HG02973 (cell line): ENCODE data around the gene ARHGAP26.
"Not testable (repeated sequence)": the region's sequence is repeated elsewhere in the genome, so short reads cannot be mapped to it uniquely, and the experiment has no call there.

Experiments
- ATAC-seq: cut with Tn5 transposase; IDR thresholded peaks from one replicate; pipeline ENCODE4 v1.9.1; 2021; ENCODE audit warnings: moderate library complexity; ENCODE audit not compliant: unreplicated experiment

The ARHGAP26 gene

DNA sequence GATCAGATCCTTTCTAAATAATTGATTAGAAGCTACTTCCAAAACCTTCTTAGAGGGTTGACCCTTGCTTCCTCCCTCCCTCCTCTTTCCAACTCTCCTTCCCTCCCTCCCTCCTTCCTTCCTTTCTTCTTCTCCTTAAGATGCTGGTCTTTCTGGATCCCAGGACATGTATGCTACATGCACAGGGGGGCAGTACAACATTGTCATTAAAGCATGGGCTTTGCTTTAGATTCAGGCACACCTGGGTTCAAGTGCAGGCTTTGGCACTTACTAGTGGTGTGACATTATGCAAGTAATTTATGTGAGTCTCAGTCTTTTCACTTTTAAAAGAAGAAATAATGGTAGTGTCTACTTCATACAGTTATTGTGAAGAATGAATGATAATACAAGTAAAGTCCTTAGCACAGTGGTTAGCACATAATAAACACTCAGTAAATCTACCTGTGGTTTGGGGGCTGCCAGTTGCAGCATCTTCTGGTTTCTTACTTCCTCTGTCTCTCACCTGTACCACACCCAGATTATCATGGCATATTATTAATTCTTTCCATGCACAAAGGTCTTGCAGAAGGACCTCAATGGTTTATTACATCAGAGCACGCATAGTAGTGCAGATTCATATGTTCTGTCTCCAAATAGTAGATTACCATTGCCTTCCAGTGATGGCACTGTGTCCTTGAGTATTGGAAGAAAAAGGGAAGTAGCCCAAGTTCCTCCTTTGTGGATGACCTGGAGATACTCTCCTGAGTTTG, 154.1 kb downstream of the ARHGAP26 start:
- no peak for ATAC-seq

GRCh38 chr5:142925795-142926194, 155.6 kb downstream of the ARHGAP26 start:
- ATAC-seq: no peak

DNA sequence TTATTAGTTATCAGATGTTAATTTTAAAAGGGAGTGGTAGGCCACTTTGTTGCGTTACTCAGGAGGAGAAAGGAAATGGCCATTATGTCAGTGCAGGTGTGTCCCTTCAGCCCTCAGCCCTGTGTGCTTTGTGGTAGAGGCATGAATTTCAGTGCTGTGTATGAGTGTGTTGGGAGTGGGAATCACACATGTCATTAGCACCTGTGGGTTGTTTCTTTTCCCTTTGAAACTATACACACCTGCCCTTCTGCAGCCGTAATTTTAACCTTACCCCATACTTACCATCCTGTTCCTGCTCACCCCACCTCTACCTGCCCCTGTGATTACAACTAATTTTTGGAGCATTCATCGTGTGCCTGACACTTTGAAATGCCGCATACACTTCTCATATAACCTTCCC, 156.4 kb downstream of the ARHGAP26 start:
- ATAC-seq: no peak

DNA sequence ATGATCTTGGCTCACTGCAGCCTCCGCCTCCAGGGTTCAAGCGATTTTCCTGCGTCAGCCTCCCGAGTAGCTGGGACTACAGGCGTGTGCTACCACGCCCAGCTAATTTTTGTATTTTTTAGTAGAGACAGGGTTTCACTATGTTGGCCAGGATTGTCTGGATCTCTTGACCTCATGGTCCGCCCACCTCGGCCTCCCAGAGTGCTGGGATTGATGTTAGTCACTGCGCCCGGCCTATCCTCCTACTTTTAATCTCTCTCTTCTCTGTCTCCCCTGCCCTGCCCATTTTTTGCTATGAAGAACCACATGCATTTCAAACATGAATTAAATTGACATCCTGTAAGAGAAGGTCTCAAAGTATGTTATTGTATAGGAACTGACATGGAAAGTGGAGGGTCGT, 158.8 kb downstream of the ARHGAP26 start:
- not testable (repeated sequence) for ATAC-seq

- ATAC-seq: no peak
These were observed 159.4 kb downstream of the ARHGAP26 start for GRCh38 chr5:142929587-142929986.

DNA sequence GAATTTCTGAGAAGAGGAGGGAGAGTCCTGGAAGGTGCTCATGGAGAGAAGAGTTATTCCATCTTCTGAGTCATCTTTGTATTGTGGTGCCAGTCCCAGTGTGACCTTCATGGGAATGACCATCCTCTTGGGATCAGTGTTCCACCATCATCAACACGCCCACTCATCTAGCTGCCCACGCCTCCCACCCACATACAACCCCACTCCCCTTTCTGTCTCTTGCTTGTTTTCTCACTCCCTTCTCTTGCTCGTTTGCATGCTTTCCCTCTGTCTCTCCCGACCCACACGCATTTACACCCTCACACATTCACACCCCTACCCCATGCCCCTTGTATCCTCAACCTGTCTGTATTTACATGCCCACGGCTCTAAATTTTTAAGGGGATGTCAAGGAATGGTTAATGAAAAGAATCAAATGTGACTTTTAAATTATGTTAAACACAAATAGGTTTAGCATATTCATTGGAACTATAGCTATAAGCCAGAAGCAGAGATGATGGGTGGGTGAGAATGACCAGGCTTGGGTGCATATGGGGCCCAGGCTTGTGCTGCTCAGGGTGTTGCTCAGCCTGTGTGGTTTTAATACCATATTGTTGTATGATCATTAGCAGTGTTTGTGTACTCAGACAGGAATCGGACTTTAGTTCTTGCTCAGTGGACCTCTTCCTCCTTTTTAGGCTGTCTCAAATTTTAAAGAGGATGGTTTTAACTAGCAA, 160.4 kb downstream of the ARHGAP26 start:
- ATAC-seq: no peak

DNA sequence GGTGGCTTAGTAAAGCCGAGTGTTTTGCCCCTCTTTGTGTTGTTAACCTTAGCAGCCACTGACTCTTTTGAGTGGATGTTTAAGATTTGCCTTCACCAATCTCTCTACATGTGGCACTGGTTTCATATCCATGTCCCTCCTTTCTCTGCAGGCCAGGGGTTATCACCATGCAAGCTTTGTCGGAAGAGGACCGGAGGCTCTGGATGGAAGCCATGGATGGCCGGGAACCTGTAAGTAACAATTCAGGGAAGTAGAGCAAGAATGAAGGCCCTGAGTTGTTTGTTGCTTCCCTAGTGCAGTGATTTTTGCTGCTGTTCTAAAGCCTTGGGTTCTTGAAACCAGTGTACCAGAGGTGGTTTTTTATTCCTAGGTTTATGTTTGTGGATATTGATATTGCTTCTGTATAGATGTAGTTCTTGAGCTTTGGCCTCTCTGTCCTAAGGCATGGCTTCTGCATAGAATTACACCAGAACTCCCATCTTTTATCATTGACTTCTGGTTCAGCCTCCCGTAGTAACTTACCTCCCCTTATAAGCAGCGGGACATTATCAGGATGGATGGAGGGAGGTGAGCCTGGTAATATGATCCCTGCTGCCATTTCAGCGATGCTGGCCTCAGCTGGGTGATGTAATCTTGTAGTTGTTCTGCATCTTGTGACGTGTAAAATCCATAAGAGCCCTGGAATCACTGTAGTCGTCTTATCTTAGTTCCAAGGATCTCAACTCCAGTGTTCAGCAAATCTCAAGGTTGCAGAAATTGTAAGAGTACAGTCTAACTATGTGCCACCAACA, 161.9 kb downstream of the ARHGAP26 start:
- ATAC-seq: no peak

- ATAC-seq: no peak
These were observed 164.0 kb downstream of the ARHGAP26 start for GRCh38 chr5:142934051-142934762.

DNA sequence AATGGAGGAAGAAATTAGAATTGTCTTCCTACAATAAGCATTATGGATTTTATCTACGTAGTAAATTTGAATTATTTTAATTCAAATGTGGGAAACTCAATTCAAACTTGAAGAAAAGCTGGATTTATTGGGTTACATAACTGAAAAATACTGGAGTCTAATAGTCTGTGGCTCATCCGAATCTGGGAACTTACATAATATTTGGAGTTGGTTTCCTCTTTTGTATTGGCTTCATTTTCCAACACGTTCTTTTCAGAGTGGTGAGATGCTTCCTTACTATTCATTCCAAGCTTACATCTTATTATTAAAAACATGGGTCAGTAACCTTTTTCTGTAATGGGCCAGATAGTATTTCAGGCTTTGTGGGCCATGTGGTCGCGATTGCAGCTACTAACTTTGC, 164.8 kb downstream of the ARHGAP26 start:
- no peak for ATAC-seq

DNA sequence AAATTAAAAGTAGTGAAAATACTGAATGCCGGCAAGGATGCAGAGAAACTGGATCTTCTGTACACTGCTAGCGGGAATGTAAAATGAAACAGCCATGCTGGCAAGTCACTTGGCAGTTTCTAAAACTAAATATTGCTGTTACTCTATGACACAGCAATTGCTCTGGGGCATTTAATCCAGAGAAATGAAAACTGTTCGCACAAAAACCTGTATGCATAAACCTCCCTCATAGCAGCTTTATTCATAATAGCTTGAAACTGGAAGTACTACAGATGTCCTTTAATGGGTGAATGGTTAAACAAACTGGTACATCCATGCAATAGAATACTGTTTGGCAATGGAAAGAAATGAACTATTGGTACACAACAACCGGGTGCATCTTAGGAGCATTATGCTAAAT, 167.2 kb downstream of the ARHGAP26 start:
- ATAC-seq: no peak

- ATAC-seq: no peak
These were observed 168.2 kb downstream of the ARHGAP26 start for GRCh38 chr5:142938266-142938880.

DNA sequence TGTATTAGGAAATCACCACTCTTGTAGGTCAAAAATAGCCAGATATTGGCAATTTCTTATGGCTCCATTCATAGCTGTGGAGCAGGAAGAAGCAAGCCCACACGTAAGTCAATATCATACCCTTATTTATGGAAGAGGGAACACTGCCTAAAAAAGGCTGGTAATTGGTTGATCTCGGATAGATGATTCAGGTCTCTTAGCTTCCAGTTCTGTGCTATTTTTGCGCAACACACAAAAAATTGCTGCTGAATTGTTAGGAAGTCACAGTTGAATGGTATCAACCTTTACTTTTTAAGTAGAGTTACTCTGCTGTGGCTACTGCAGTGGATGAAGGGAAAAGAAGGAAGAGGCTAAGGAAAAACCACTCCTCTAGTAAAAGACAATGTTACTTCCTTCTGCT, 168.8 kb downstream of the ARHGAP26 start:
- no peak for ATAC-seq

DNA sequence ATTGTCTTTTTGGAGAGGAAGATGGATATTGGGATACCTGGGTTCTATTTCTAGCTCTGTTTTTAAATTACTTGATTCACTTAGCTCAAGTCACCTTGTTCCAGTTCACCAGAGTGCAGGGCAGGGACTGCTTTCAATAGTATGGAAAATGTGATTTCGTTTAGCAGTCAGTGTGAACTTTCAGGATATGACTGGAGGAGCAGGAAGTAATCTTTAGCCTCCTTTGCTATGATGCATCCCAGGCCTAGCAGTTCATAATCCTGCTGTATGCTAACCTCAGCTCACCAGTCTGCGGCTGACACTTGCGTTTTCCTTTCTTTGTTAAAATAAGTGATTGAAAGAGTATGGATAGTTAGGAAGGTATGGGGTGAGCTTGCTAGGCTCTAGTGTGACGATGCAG, 169.7 kb downstream of the ARHGAP26 start:
- ATAC-seq: no peak

GRCh38 chr5:142941245-142941644, 171.1 kb downstream of the ARHGAP26 start:
- ATAC-seq: no peak

GRCh38 chr5:142942901-142943300, 172.7 kb downstream of the ARHGAP26 start:
- no peak for ATAC-seq

GRCh38 chr5:142944140-142944539, 174.0 kb downstream of the ARHGAP26 start:
- no peak for ATAC-seq

GRCh38 chr5:142945321-142945720, 175.1 kb downstream of the ARHGAP26 start:
- no peak for ATAC-seq

- ATAC-seq: no peak
These were observed 175.7 kb downstream of the ARHGAP26 start for GRCh38 chr5:142945845-142946244.

GRCh38 chr5:142946547-142947426, 176.6 kb downstream of the ARHGAP26 start:
- no peak for ATAC-seq

GRCh38 chr5:142947427-142947709, 177.2 kb downstream of the ARHGAP26 start:
- no peak for ATAC-seq
